Activated CD8-positive, alpha-beta memory T cell treated with anti-CD3 and anti-CD28 coated beads for 36 hours (primary cell): ENCODE data around the gene EDIL3. TPM values are rescaled to one million over a fixed set of nuclear protein-coding genes. Genes with fewer than 3 reads are reported as not detected.

ENCODE experiments used
- CTCF ChIA-PET: fragments of 350-600 bp; sonication (Branson Sonifier 250); formaldehyde crosslinking; loops from one replicate; lab custom pipeline; 2021; ENCODE audit warnings: antibody characterized with exemption; lab: Charles Lee
- POLR2A ChIA-PET: fragments of 350-600 bp; sonication (Branson Sonifier 250); formaldehyde crosslinking; loops from one replicate; lab custom pipeline; 2021; ENCODE audit warnings: antibody characterized with exemption; lab: Charles Lee
- total RNA-seq, 2 experiments: library from RNA; stranded (reverse); gene quantifications; one replicate each; pipeline ENCODE4 v1.2.3, GENCODE V29; 2021

Gene EDIL3
- not detected for total RNA-seq

GRCh38 chr5:84384604-84385575 lies at the start of gene EDIL3:
TSS of gene EDIL3 (minus strand) at chr5:84384880. CDS start at chr5:84384374, 506 bp downstream.
- POLR2A ChIA-PET: no interaction called here

GRCh38 chr5:84433461-84433860 lies 48.8 kb upstream of the EDIL3 start:
- ChIA-PET CTCF (no interaction called here), POLR2A (no interaction called here)

More at GRCh38 chr5:84384604-84385575, at the start of gene EDIL3:
- CTCF ChIA-PET: no interaction called here

GRCh38 chr5:84430863-84431663 lies 46.4 kb upstream of the EDIL3 start:
- CTCF ChIA-PET: no interaction called here
- POLR2A ChIA-PET: no interaction called here

- CTCF ChIA-PET: no interaction called here
- POLR2A ChIA-PET: no interaction called here
Measured at GRCh38 chr5:84430079-84430478, 45.4 kb upstream of the EDIL3 start.

GRCh38 chr5:84425365-84425881 lies 40.7 kb upstream of the EDIL3 start:
- ChIA-PET POLR2A (no interaction called here), CTCF (no interaction called here)

- CTCF ChIA-PET: no interaction called here
- POLR2A ChIA-PET: no interaction called here
Measured at GRCh38 chr5:84419742-84420141, 35.1 kb upstream of the EDIL3 start.

- ChIA-PET CTCF (no interaction called here), POLR2A (interaction anchor here (0.5 kb wide), 1 partner anchor 12 kb away, joined by 7 read pairs; no protein-coding TSS in a partner anchor)
Measured at GRCh38 chr5:84411832-84412605, 27.3 kb upstream of the EDIL3 start.

- ChIA-PET POLR2A (no interaction called here), CTCF (no interaction called here)
Measured at GRCh38 chr5:84406111-84406510, 21.4 kb upstream of the EDIL3 start.

- ChIA-PET CTCF (no interaction called here), POLR2A (no interaction called here)
Measured at GRCh38 chr5:84403773-84404172, 19.1 kb upstream of the EDIL3 start.

- ChIA-PET POLR2A (no interaction called here), CTCF (no interaction called here)
Measured at GRCh38 chr5:84397385-84397784, 12.7 kb upstream of the EDIL3 start.

- CTCF ChIA-PET: no interaction called here
- POLR2A ChIA-PET: no interaction called here
Measured at GRCh38 chr5:84393969-84394368, 9.3 kb upstream of the EDIL3 start.

GRCh38 chr5:84392836-84393235 lies 8.2 kb upstream of the EDIL3 start:
- CTCF ChIA-PET: no interaction called here
- POLR2A ChIA-PET: no interaction called here

- CTCF ChIA-PET: no interaction called here
- POLR2A ChIA-PET: no interaction called here
Measured at GRCh38 chr5:84385705-84386104, 1.0 kb upstream of the EDIL3 start.

GRCh38 chr5:84383816-84384603 lies 670 bp downstream of the EDIL3 start:
- POLR2A ChIA-PET: no interaction called here
- CTCF ChIA-PET: no interaction called here

GRCh38 chr5:84383296-84383815 lies 1.3 kb downstream of the EDIL3 start:
- ChIA-PET POLR2A (no interaction called here), CTCF (no interaction called here)

GRCh38 chr5:84382363-84383295 lies 2.1 kb downstream of the EDIL3 start:
- CTCF ChIA-PET: no interaction called here
- POLR2A ChIA-PET: no interaction called here
